H1 (cell line): ENCODE data around the gene C2CD3. TPM values are rescaled to one million over a fixed set of nuclear protein-coding genes. Genes with fewer than 3 reads are reported as not detected.

Experiments
- CTCF ChIA-PET: fragments of 300-600 bp; sonication (Branson Sonifier 250); formaldehyde crosslinking; loops from one replicate; lab custom pipeline; 2021; ENCODE audit not compliant: partially characterized antibody; lab: Charles Lee
- POLR2A ChIA-PET: fragments of 300-600 bp; sonication (Branson Sonifier 250); formaldehyde crosslinking; loops from one replicate; lab custom pipeline; 2021; ENCODE audit warnings: inconsistent platforms; ENCODE audit not compliant: partially characterized antibody; lab: Charles Lee
- DNase-seq, 2 experiments: peaks; one replicate each; pipeline versions ENCODE4 v3.0.0 to v3.0.0-alpha.2; 2010 to 2022; ENCODE audit warnings: low spot score in 2 of 2, low read depth in 1 of 2, mixed read lengths in 1 of 2
- FAIRE-seq: peaks from 2 replicates; lab custom pipeline; 2011; peaks lifted over from hg19 to GRCh38; lab: Jason Lieb, UNC
- H2AFZ ChIP-seq: 2 replicates; pipeline ENCODE4 v1.8.1; 2012; ENCODE audit warnings: low read length, inconsistent platforms
- H2AK5ac ChIP-seq: 2 replicates; pipeline ENCODE4 v1.6.1; 2013; ENCODE audit warnings: low read depth, low read length
- H2BK120ac ChIP-seq: replicated peaks from 2 replicates; pipeline ENCODE3; 2013; ENCODE audit warnings: low read depth, low read length, inconsistent platforms
- H2BK12ac ChIP-seq: 2 replicates; pipeline ENCODE4 v1.6.1; 2013; ENCODE audit warnings: low read depth, low read length
- H2BK15ac ChIP-seq: 2 replicates; pipeline ENCODE4 v1.6.1; 2013; ENCODE audit warnings: low read length
- H2BK20ac ChIP-seq: 2 replicates; pipeline ENCODE4 v1.6.1; 2013; ENCODE audit warnings: low read length
- H2BK5ac ChIP-seq: 2 replicates; pipeline ENCODE4 v1.6.1; 2013; ENCODE audit warnings: low read depth, low read length
- H3K14ac ChIP-seq: 2 replicates; pipeline ENCODE4 v1.6.1; 2013; ENCODE audit warnings: inconsistent platforms; ENCODE audit not compliant: insufficient read length
- H3K18ac ChIP-seq: 2 replicates; pipeline ENCODE4 v1.6.1; 2013; ENCODE audit warnings: low read length; ENCODE audit errors: extremely low read depth
- H3K23ac ChIP-seq: 2 replicates; pipeline ENCODE4 v1.6.1; 2013; ENCODE audit warnings: inconsistent platforms; ENCODE audit not compliant: insufficient read length
- H3K23me2 ChIP-seq: 2 replicates; pipeline ENCODE4 v1.6.1; 2013; ENCODE audit warnings: low read depth, low read length
- H3K27ac ChIP-seq: 2 replicates; pipeline ENCODE4 v1.6.1; 2011; ENCODE audit warnings: low read depth, low read length, inconsistent platforms
- H3K27me3 ChIP-seq, 4 experiments: replicated peaks in 1 of 4; 1 replicate in 1 of 4; 2 replicates in 3 of 4; pipeline versions ENCODE4 v1.6.1 to v1.8.1; 2011 to 2013; ENCODE audit warnings: low read length in 3 of 4, mild to moderate bottlenecking in 3 of 4, inconsistent platforms in 2 of 4, mixed read lengths in 2 of 4, moderate library complexity in 1 of 4; ENCODE audit not compliant: control insufficient read depth in 3 of 4, insufficient read depth in 3 of 4; ENCODE audit errors: extremely low read depth in 1 of 4
- H3K36me3 ChIP-seq, 4 experiments: 2 replicates each; pipeline versions ENCODE4 v1.6.1 to v1.8.1; 2011 to 2013; ENCODE audit warnings: mild to moderate bottlenecking in 4 of 4, low read length in 3 of 4, moderate library complexity in 2 of 4, control low read depth in 1 of 4, inconsistent platforms in 1 of 4; ENCODE audit not compliant: insufficient read depth in 4 of 4, control insufficient read depth in 2 of 4
- H3K4ac ChIP-seq: replicated peaks from 2 replicates; pipeline ENCODE3; 2013; ENCODE audit warnings: low read length, low read depth, mixed read lengths, inconsistent platforms; ENCODE audit not compliant: insufficient read length
- H3K4me1 ChIP-seq, 4 experiments: replicated peaks in 1 of 4; 1 replicate in 1 of 4; 2 replicates in 3 of 4; pipeline versions ENCODE4 v1.6.1 to v1.8.1; 2011 to 2013; ENCODE audit warnings: low read length in 3 of 4, inconsistent platforms in 2 of 4, mixed read lengths in 1 of 4; ENCODE audit not compliant: insufficient read depth in 4 of 4, control insufficient read depth in 3 of 4
- H3K4me2 ChIP-seq, 2 experiments: 2 replicates each; pipeline versions ENCODE4 v1.6.1 to v1.8.1; 2011 to 2013; ENCODE audit warnings: low read depth in 2 of 2, low read length in 2 of 2, control low read depth in 1 of 2, inconsistent platforms in 1 of 2, mild to moderate bottlenecking in 1 of 2; ENCODE audit not compliant: insufficient read depth in 1 of 2
- H3K4me3 ChIP-seq, 4 experiments: fragments of 200-600, 300-600 bp in 1 of 4; sonication (generic), shearing (Covaris generic), sonication (Bioruptor Twin) in 1 of 4; 2 replicates each; pipeline versions ENCODE4 v1.5.1 to v1.8.1; 2011 to 2016; ENCODE audit warnings: low read length in 4 of 4, low read depth in 3 of 4, control low read depth in 2 of 4, inconsistent platforms in 2 of 4, mild to moderate bottlenecking in 2 of 4, mixed read lengths in 1 of 4, moderate library complexity in 1 of 4; ENCODE audit not compliant: insufficient read depth in 2 of 4; ENCODE audit errors: extremely low read depth in 1 of 4
- H3K56ac ChIP-seq: replicated peaks from 2 replicates; pipeline ENCODE3; 2013; ENCODE audit warnings: low read depth, mild to moderate bottlenecking, mixed read lengths, low read length, inconsistent platforms; ENCODE audit not compliant: insufficient read length
- H3K79me1 ChIP-seq: 2 replicates; pipeline ENCODE4 v1.6.1; 2013; ENCODE audit warnings: low read depth, low read length, control low read depth
- H3K79me2 ChIP-seq, 2 experiments: 2 replicates each; pipeline versions ENCODE4 v1.6.1 to v1.8.1; 2012 to 2013; ENCODE audit warnings: low read length in 2 of 2, mild to moderate bottlenecking in 2 of 2, inconsistent platforms in 1 of 2; ENCODE audit not compliant: insufficient read depth in 2 of 2, control insufficient read depth in 1 of 2
- H3K9ac ChIP-seq, 4 experiments: replicated peaks in 1 of 4; 1 replicate in 1 of 4; 2 replicates in 3 of 4; pipeline versions ENCODE4 v1.6.1 to v1.8.1; 2011 to 2013; ENCODE audit warnings: low read depth in 3 of 4, low read length in 3 of 4, control low read depth in 2 of 4, mild to moderate bottlenecking in 2 of 4, moderate library complexity in 2 of 4, inconsistent platforms in 1 of 4; ENCODE audit errors: extremely low read depth in 1 of 4
- H3K9me3 ChIP-seq, 2 experiments: 2 replicates each; pipeline versions ENCODE4 v1.6.1 to v1.8.1; 2012 to 2013; ENCODE audit warnings: mild to moderate bottlenecking in 2 of 2, moderate library complexity in 2 of 2, control low read depth in 1 of 2, inconsistent platforms in 1 of 2, low read depth in 1 of 2, low read length in 1 of 2, mixed read lengths in 1 of 2; ENCODE audit not compliant: insufficient read depth in 2 of 2
- H4K20me1 ChIP-seq, 2 experiments: replicated peaks in 1 of 2; 2 replicates each; pipeline versions ENCODE3 to v1.8.1; 2011 to 2013; ENCODE audit warnings: inconsistent platforms in 2 of 2, low read length in 2 of 2, mild to moderate bottlenecking in 1 of 2; ENCODE audit not compliant: insufficient read depth in 2 of 2, control insufficient read depth in 1 of 2
- H4K5ac ChIP-seq: 2 replicates; pipeline ENCODE4 v1.6.1; 2013; ENCODE audit warnings: low read length, low read depth, mixed read lengths, inconsistent platforms; ENCODE audit not compliant: insufficient read length
- H4K8ac ChIP-seq: 2 replicates; pipeline ENCODE4 v1.8.0; 2013; ENCODE audit warnings: mild to moderate bottlenecking, moderate library complexity, low read length, inconsistent platforms; ENCODE audit not compliant: insufficient read depth; ENCODE audit errors: extremely low read depth
- H4K91ac ChIP-seq: replicated peaks from 2 replicates; pipeline ENCODE3; 2013; ENCODE audit warnings: low read length, mixed read lengths, inconsistent platforms; ENCODE audit not compliant: insufficient read length
- CHD2 ChIP-seq: IDR thresholded peaks from 2 replicates; pipeline ENCODE4 v1.6.1; 2012; ENCODE audit warnings: low read length, improper control_type of control experiment
- CTBP2 ChIP-seq: IDR thresholded peaks from 2 replicates; pipeline ENCODE4 v1.7.0; 2011; ENCODE audit warnings: borderline replicate concordance, mild to moderate bottlenecking, moderate library complexity, mixed read lengths, low read length; ENCODE audit not compliant: insufficient read depth, insufficient read length
- EP300 ChIP-seq, 2 experiments: IDR thresholded peaks; 1 replicate in 1 of 2; 2 replicates in 1 of 2; pipeline ENCODE4 v1.6.1; 2011 to 2012; ENCODE audit warnings: low read depth in 2 of 2, low read length in 2 of 2, mild to moderate bottlenecking in 2 of 2, borderline replicate concordance in 1 of 2, inconsistent platforms in 1 of 2, moderate library complexity in 1 of 2
- HDAC6 ChIP-seq: IDR thresholded peaks from one replicate; pipeline ENCODE4 v1.7.1; 2012; ENCODE audit warnings: low read depth, mild to moderate bottlenecking, inconsistent platforms, low read length, moderate library complexity
- KDM1A ChIP-seq: fragments of 200-600, 300-600 bp; sonication (generic); IDR thresholded peaks from 2 replicates; pipeline ENCODE4 v1.7.1; 2016; ENCODE audit warnings: mild to moderate bottlenecking, low read length, borderline replicate concordance
- KDM4A ChIP-seq: IDR thresholded peaks from one replicate; pipeline ENCODE4 v1.7.1; 2012; ENCODE audit warnings: low read depth, mild to moderate bottlenecking, moderate library complexity, low read length, inconsistent platforms; ENCODE audit not compliant: severe bottlenecking
- KDM5A ChIP-seq: fragments of 200-600 bp; IDR thresholded peaks from 2 replicates; pipeline ENCODE4 v1.7.1; 2012; ENCODE audit warnings: mild to moderate bottlenecking, low read length, inconsistent platforms, mixed read lengths
- NANOG ChIP-seq: IDR thresholded peaks from 2 replicates; pipeline ENCODE4 v1.6.1; 2011; ENCODE audit warnings: low read length, low read depth, mild to moderate bottlenecking, inconsistent platforms; ENCODE audit not compliant: insufficient read depth, poor library complexity, severe bottlenecking
- PHF8 ChIP-seq: fragments of 200-600 bp; sonication (generic); conservative IDR thresholded peaks from 2 replicates; pipeline ENCODE4 v1.7.1; 2012; ENCODE audit warnings: low read depth, mild to moderate bottlenecking, inconsistent platforms, low read length, moderate library complexity
- POU5F1 ChIP-seq: IDR thresholded peaks from 2 replicates; pipeline ENCODE4 v1.6.1; 2011; ENCODE audit warnings: low read depth, mild to moderate bottlenecking, low read length, moderate library complexity
- RFX5 ChIP-seq: IDR thresholded peaks from 2 replicates; pipeline ENCODE4 v1.6.1; 2011; ENCODE audit warnings: low read depth, low read length, improper control_type of control experiment, borderline replicate concordance
- RXRA ChIP-seq: IDR thresholded peaks from 2 replicates; pipeline ENCODE4 v1.6.1; 2011; ENCODE audit warnings: low read depth, mild to moderate bottlenecking, low read length, moderate library complexity; ENCODE audit not compliant: insufficient read depth
- SP2 ChIP-seq: IDR thresholded peaks from 2 replicates; pipeline ENCODE4 v1.6.1; 2012; ENCODE audit warnings: mild to moderate bottlenecking, low read length, inconsistent platforms
- TEAD4 ChIP-seq: IDR thresholded peaks from 2 replicates; pipeline ENCODE4 v1.6.1; 2012; ENCODE audit warnings: low read depth, low read length, inconsistent platforms, mixed read lengths
- ZNF274 ChIP-seq: IDR thresholded peaks from 2 replicates; pipeline ENCODE4 v1.7.0; 2012; ENCODE audit warnings: low read length, borderline replicate concordance; ENCODE audit errors: extremely low read depth
- WGBS, 2 experiments: shearing (Covaris generic) in 1 of 2; methylation state at CpG; one replicate each; pipeline versions ENCODE4 v1.1.6 to v1.1.7; 2013 to 2015; ENCODE audit warnings: low lambda C conversion rate in 2 of 2, mixed read lengths in 2 of 2, inconsistent platforms in 1 of 2, low coverage in 1 of 2, missing lambda C conversion rate in 1 of 2; ENCODE audit not compliant: insufficient replicate concordance in 2 of 2, insufficient coverage in 1 of 2, insufficient read length in 1 of 2; ENCODE audit errors: extremely low coverage in 1 of 2, missing lambda C conversion rate in 1 of 2; 5-methylcytosine and 5-hydroxymethylcytosine counted together
- polyA plus RNA-seq, 7 experiments: library from polyadenylated mRNA; depleted of rRNA in 3 of 7; stranded (reverse) in 5 of 7; unstranded in 2 of 7; fragments of >200 nt in 5 of 7; fragments of 200-250 nt in 2 of 7; gene quantifications; 1 replicate in 5 of 7; 2 replicates in 1 of 7; 4 replicates in 1 of 7; pipeline versions ENCODE4 v1.2.1 to v1.2.3, GENCODE V29; 2011 to 2013; ENCODE audit warnings: missing spikeins in 2 of 7, mixed read lengths in 2 of 7
- total RNA-seq: library from RNA; stranded (reverse); fragmentation: NEBNext Ultra II Directional; extraction: Animal tissue kit (Norgen Biotek cat#: 25700); gene quantifications from 2 replicates; pipeline ENCODE4 v1.2.1, GENCODE V29; 2021

C2CD3 gene
- total and polyA plus RNA-seq, 2 of the 8 experiments (the other 6 are each of a cell fraction or from before 2014, with no cell fraction given), result 11.0 to 29.1 TPM

DNA sequence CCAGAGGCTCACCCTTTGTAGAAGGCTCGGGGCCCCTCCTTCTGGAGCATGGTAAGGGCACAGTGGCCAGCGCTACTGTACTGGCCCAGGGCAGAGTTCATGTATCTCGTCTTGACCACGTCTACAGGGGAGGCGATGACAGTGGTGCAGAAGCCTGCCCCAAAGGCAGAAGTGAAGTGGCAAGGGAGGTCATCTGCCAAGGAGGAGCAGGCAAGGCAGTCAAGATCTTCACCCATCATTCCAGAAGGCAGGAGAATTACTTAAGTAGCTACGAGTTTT lies 195.4 kb downstream of the C2CD3 start:
- Histone ChIP-seq H3K4ac (no peak overlapping the region), H3K27ac (no peak overlapping the region), H2BK20ac (no peak overlapping the region), H3K9me3 (no peaks in the 10 kb centered on the region), H4K8ac (no peak overlapping the region), H4K5ac (no peak overlapping the region), H3K4me3 (no peak overlapping the region), H2AK5ac (no peak overlapping the region), H3K9ac (no peak overlapping the region), H4K91ac (no peak overlapping the region), H3K27me3 (no peaks in the 10 kb centered on the region), H2BK5ac (no peak overlapping the region), H3K56ac (no peak overlapping the region), H3K79me2 (no peaks in the 10 kb centered on the region), H2AFZ (no peak overlapping the region), H3K14ac (no peak overlapping the region), H3K79me1 (no peaks in the 10 kb centered on the region; the same call in 1 of the 2 replicates), H2BK120ac (no peak overlapping the region), H3K36me3 (peaks cover 20 to 57% (median 37%) of the 10 kb centered on the region in 4 experiments), H3K23me2 (no peaks in the 10 kb centered on the region), H2BK12ac (no peak overlapping the region), H2BK15ac (no peak overlapping the region), H3K18ac (no peak overlapping the region), H3K23ac (no peak overlapping the region), H4K20me1 (peaks cover 0 to 8% of the 10 kb centered on the region in 2 experiments), H3K4me2 (no peak overlapping the region), H3K4me1 (peaks cover 3 to 5% (median 4%) of the 10 kb centered on the region in 4 experiments; a peak in 6 of 7 replicates)
- TF ChIP-seq HDAC6 (no peak), KDM5A (no peak), RXRA (no peak), KDM1A (no peak), NANOG (no peak), SP2 (no peak), RFX5 (no peak), ZNF274 (no peak), EP300 (IDR thresholded peaks at IDR 0.05; ENCODE audit: borderline replicate concordance in 1 of 2, low read depth in 2 of 2, low read length in 2 of 2) (no peak), KDM4A (no peak), TEAD4 (no peak), POU5F1 (no peak), PHF8 (no peak), CTBP2 (no peak), CHD2 (no peak)
- 93% methylated on average over 6 of the region's 6 CpGs; no CpG with 5 or more reads in 1 of the 2 experiments for WGBS, 2 experiments
- FAIRE-seq (no peak), DNase-seq (no peak)
- POLR2A ChIA-PET, result interaction anchor here (1.4 to 2.2 kb wide), 2 partner anchors 9 to 12 kb away, joined by 4 to 11 read pairs; no protein-coding TSS in a partner anchor
- CTCF ChIA-PET, result no interaction called here
